ENCODE results near the gene CREBRF.
"Not testable (repeated sequence)": the region's sequence is repeated elsewhere in the genome, so short reads cannot be mapped to it uniquely, and the experiment has no call there.

Gene CREBRF

GRCh38 chr5:173154619-173155018 is 98.5 kb downstream of the CREBRF start:
- DNase-seq (ENCODE audit: low read depth in 2 of 2): not testable (repeated sequence)

GRCh38 chr5:173155912-173156311 is 99.8 kb downstream of the CREBRF start:
- DNase-seq (ENCODE audit: low read depth in 2 of 2): no peak

- no peak for DNase-seq (ENCODE audit: low read depth in 2 of 2)
These were observed 102.2 kb downstream of the CREBRF start for GRCh38 chr5:173158366-173158765.

GRCh38 chr5:173159256-173159655 is 103.1 kb downstream of the CREBRF start:
- no peak for DNase-seq (ENCODE audit: low read depth in 2 of 2)

- no peak for DNase-seq (ENCODE audit: low read depth in 2 of 2)
These were observed 105.0 kb downstream of the CREBRF start for GRCh38 chr5:173161148-173161547.

- no peak for DNase-seq (ENCODE audit: low read depth in 2 of 2)
These were observed 107.1 kb downstream of the CREBRF start for GRCh38 chr5:173163219-173163618.

- no peak for DNase-seq (ENCODE audit: low read depth in 2 of 2)
These were observed 109.2 kb downstream of the CREBRF start for GRCh38 chr5:173165177-173166016.

- DNase-seq (ENCODE audit: low read depth in 2 of 2): no peak
These were observed 116.0 kb downstream of the CREBRF start for GRCh38 chr5:173172166-173172565.

- DNase-seq (ENCODE audit: low read depth in 2 of 2): no peak
These were observed 119.4 kb downstream of the CREBRF start for GRCh38 chr5:173175523-173175922.

GRCh38 chr5:173178369-173178910 is 122.3 kb downstream of the CREBRF start:
- no peak for DNase-seq (ENCODE audit: low read depth in 2 of 2)

- DNase-seq (ENCODE audit: low read depth in 2 of 2): no peak
These were observed 124.2 kb downstream of the CREBRF start for GRCh38 chr5:173180331-173180730.

GRCh38 chr5:173187054-173187743 is 131.0 kb downstream of the CREBRF start:
- no peak for DNase-seq (ENCODE audit: low read depth in 2 of 2)

- no peak for DNase-seq (ENCODE audit: low read depth in 2 of 2)
These were observed 132.1 kb downstream of the CREBRF start for GRCh38 chr5:173188280-173188679.

Measured in stimulated activated CD8-positive, alpha-beta memory T cell treated with anti-CD3 and anti-CD28 coated beads, Interleukin-2, amount 100 ng/mL, for 48 hours (primary cell).